Urothelium cell line (cell line): ENCODE measurements around the gene LMO3.

Experiments
- DNase-seq: peaks from one replicate; pipeline ENCODE4 v3.0.0; 2011; ENCODE audit warnings: low spot score, mixed read lengths
- FAIRE-seq: peaks from 2 replicates; lab custom pipeline; 2011; peaks lifted over from hg19 to GRCh38; lab: Jason Lieb, UNC

Gene LMO3

DNA sequence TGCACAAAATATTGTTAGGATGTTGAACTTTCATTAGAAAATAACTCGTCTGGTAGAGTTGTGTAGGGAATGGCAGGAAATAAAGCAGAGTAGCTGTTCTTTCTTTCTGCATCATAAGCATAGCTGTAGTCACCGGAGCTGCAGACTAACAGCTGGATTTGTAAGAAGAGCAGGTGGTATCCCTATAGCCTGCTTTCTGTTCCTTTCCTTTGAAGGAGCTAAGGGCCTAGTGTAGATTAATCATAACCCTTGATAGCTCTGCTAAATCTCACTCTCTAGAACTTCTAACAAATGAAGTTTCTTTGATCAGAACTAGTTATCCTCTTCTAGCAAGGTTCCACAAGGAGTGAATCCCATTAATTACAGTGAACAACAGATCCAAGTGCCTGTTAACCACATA, 3.5 kb downstream of the LMO3 start:
- no peak for FAIRE-seq
- DNase-seq, result no peak

DNA sequence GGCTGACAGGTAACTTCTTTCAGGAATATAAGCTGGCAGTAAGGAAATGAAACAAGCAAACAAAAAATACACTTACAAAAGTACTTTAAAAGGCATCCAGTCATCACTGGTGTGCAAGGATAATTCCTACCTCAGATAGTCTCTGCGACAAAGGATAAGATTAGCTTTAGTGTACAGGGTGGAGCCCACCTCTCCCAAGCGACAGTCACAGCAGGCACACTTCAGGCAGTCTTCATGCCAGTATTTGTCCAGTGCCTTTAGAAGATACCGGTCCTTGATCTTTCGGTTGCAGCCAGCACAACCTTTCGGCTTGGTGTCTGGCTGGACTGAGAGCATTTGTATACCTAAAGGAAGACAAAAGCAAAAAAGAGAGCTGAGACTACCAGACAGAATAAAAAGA, 5.4 kb downstream of the LMO3 start:
- no peak for DNase-seq
- no peak for FAIRE-seq

DNA sequence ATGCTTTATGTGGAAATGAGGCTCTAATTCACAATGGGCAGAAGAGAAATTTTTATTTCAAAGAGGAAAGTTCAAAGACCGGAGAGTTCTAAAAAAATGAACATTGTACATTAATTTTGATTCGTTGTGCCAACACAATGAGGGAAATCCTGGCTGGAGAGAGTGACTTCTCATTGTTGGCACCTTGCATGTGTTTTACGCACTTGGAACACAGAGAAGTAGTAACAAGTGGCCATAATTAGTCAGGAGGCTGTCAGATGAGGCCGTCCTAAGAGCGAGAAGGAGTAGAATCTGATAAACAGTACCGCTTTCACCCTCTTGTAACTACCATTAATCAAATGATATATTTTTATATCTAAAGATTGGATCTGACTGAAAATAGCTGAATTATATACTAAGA, 6.9 kb downstream of the LMO3 start:
- DNase-seq (no peak), FAIRE-seq (no peak)

DNA sequence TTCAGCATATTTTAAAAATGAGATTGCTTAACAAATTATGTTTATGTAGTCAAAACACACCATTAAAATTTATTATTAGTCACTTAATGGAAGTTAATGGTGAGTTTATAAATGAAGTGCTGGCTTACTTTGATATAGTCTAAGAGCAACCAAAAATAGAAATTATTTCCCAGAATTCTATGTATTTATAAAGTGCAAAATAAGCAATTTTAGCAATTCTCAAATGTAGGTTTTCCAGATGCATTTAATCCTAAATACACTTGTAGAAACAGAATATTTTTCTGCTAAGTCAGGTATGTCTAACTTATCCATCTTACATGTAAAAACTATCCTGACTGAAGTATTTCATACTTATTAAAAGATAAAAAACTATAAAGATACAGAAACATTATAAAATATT, 11.2 kb downstream of the LMO3 start:
- no peak for DNase-seq
- FAIRE-seq, result no peak

DNA sequence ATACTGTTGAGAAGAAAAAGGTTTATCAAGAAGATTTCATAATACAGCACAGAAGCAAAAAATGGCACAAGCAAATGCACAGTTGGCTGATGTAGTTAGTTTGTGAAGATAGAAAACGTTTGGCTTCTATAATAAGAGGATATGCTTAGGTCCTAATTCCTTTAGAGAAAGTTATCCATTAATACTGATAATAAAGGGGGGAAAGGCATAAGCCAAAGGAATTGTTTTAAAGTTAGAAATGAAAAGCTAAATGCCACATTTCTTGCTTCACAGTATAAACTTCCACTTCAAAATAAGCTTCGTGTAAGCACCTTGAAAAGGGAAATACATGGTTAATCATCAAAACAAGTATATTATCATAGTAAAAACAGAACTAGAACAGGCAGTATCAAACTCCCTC, 12.4 kb downstream of the LMO3 start:
- FAIRE-seq (no peak), DNase-seq (no peak)

DNA sequence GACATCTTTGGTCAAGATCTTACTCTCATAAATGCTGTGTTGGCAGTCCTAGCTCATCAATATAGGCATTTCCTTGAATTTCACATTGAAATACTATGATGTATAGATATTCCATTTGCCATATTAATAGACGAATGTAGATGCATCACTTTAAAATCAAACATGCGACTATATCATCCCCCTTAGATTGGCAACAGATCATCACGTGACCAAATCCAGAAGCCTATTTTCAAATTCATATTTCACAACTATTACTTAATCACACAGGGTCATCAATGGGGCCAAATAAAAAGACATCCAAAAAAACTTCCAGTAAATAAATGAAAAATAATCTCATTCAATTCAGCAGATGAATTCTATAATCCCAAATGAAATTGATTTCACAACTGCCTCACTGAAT, 15.3 kb downstream of the LMO3 start:
- FAIRE-seq (no peak), DNase-seq (no peak)

DNA sequence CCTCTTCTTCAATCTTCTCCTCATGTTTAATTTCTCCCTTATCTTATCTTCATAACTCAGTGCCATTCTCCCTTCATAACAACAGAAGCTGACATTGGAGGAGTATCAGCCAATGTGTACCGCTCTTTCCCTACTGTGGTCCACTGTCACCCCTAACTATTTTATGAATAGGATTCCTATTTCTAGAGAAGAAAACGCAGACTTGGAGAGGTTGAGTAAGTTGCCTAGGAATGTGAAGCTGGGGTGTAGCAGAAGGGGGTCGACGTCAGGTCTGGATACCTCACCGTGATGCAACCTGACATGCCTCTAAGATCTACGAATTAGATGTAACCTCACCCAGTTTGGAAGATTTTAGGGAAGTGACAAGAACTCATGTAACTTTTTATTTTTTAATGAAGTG, 17.1 kb downstream of the LMO3 start:
- DNase-seq (no peak), FAIRE-seq (no peak)

DNA sequence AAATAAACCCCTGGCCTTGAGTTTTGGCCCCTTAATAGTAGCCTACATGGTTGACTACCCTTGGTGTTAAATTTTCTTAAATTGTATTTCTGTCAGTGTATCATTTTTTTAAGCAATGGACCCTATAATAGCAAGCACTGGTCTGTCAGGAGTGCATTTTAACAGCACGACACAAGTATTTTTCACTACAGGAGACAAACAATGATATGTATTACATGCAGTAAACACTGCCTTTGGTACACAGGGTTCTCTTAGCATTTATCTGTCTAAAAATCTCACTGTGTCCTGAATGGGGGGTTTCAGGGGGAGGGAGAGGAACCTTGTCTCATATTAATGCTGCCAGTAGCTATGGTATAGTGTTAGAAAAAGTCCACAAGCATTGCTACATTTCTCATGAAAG, 18.4 kb downstream of the LMO3 start:
- DNase-seq (no peak), FAIRE-seq (no peak)

DNA sequence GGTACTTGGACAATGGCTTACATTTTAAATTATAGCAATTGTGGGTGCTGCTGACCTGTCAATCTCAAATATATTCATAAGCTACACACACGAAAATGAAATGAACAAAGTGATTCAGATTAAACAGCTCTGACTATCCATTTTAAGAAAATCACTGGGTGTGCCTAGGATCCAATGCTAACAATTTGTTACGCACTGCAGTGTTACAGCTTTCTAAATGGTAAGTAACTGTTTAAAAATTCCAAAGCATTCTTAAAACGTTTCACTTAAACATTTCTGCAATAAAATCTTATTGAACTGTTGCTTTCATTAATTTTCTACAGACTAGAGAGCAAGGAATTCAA, 18.9 kb downstream of the LMO3 start:
- DNase-seq (no peak), FAIRE-seq (no peak)

DNA sequence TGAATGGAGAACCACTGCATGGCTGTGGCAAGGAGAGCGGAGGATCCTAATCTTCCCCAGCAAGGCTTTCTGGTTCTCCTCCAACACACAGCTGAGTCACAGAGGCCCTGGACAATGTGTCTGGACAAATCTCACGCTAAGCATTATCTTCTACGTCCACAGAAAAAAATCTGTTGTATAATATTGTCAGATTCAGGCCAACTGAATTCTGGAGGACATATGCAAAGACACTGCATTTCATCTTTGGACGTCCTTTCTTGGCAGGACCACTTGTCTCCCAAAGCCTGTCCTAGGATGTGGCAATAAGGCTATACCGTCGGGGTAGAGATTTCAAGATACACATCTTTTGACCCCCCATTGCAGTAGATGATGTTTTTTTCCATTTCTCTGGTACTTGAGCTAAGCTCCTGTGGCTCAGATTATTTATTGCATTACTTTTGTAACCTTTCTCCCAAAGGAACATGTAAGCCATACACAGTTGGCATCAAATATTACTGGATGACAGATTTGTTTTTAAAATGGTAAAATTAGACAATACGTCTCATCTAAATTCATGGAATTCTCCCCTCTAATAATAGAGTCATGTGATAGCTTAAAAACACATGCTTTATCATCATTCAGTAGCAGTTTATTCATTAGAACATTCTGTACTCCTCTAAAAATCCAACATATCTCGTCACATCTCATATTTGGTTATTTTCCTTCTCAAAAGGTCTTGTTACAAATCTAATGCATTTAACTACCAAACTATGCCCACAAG, 19.4 kb downstream of the LMO3 start:
- FAIRE-seq, result no peak

DNA sequence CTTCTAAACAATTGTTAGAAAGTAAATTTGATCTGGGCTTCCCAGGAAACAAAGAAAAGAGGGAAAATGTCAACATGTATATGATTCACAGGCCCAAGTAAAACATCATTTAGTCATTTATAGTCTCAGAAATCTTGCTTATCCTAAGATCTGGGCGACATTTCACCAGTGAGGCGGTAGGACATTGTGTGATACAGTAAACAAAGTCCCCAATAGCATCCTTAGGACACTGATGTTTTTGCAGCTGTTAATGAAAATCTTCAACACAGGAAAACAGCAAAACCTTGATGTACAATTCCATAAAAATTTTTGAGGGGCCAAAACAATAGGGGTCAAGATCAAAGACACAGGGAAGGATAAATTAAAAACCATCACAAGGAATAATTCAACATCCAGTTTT, 20.2 kb downstream of the LMO3 start:
- FAIRE-seq, result no peak

More for the DNA sequence above, 19.4 kb downstream of the LMO3 start:
- no peak for DNase-seq

DNA sequence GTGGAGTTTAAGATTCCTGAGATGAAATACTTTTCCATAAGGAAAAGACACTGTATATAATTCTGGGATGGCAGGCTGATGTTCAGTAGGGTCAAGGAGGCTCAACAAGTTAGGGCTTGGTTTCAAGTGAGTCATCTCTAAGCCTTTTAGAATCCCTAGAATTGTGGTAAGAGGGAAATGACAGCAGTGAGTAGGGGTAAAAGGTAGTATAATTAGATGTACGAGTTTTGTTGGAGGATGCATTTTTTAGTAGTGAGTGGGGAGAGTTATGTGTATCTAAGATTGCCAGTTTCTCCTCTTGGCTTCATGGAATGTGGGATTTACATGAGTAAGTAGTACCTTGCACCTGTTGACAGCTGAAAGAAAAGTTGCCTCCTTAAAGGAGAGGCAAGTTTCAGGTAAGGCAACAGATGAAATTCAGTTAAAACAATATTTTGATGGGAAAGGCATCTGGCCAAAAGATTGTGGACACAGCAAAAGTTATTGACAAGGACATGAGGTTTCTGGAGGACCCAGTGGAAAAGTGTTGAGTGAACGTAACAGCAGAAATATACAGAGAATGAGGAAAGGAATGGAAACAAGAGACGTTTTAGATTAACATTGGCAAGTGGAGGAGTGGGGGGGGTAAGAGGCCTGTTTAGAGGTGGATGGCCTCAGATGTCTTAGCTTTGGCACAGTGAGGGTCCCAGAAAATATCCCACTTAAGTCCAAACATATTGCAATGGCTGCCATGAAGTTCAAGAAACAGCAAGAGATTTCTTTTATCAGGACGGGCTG, 21.8 kb downstream of the LMO3 start:
- FAIRE-seq (no peak), DNase-seq (peak; percentile 37)

More for the DNA sequence above, 20.2 kb downstream of the LMO3 start:
- DNase-seq, result no peak

DNA sequence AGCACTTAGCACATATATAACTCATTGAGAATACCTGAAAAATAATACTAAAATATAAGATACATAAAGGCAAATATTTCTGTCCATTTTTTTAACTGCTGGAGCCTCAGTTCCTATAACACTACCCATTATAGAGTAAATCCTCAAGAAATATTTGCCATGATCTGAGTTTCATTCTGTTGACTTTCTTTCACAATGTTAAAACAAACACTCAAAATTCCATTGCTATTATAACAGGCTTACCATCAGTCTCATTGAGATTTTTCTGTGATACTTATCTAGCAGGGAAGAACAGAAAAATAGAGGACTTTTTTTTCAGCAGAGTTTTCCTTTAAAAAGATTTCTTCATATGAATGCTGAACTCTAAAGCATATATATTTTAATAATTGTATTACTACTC, 24.5 kb downstream of the LMO3 start:
- DNase-seq (no peak), FAIRE-seq (no peak)

DNA sequence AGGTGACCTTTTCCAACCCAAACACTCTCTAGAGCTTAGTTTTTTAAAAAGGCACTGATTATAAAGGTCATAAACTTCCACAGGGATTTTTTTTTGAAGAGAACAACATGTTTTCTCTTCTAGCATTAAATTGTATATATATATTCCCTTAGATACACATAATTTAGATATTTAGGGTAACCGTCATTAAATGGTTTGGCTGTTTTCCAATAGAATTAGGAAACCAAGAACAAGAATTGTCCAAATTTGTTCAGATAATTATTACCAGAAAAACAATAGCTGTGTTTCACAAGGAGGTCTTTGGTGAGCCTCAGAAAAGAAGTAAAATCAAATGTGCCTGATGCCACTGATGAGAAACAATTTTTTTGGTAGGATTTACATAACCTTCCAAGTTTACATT, 26.9 kb downstream of the LMO3 start:
- FAIRE-seq, result no peak
- DNase-seq, result no peak

DNA sequence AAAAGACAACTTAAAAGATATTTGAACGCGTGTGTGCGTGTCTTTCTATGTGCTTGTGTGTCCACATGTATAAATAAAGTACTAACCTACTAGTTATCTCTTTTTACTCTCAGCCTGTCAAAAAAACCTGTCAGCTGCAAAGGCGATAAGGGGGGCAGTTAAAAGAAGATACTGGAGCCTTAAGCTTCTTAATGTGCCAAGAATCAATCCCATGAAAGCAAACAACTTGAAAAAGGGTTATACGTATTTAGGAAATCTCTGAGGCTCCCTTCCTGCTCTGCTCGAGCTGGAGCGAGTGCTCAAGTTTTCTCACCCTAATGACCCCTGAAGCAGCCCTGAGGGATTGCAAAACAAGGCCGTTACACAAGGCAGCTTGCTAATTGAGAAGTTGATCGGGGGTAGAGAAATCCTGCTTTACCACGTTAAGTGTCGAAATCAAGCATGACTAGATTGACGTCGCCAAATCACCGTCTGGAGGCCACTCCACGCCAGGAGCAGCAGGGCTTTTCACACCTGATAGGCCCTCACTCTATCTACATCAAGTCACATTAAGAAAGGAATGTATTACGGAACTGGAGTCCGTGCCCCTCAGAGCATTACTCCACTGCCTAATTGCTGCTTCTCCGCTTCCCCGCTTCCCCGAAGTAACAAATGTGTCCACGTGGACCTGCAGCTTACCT, 32.4 kb downstream of the LMO3 start:
- FAIRE-seq, result no peak
- DNase-seq, result no peak

DNA sequence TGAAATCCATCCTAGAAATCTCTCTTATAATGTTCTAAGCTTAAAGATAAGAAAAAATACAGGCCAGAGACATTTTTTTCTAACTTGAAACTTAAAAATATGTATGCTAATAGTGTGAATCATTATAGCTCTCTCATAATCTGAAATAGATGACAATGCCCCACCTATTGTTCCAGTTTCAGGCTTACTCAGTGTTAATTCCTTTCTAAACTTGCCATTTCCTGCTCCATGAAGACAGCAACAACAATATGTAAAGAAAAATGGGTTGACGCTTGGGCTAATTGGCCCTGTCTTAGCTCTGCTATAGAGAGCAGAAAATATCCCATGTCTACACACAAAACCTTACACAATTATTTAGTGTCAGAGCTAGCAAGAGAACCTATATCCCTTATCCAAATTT, 37.1 kb downstream of the LMO3 start:
- DNase-seq, result no peak
- no peak for FAIRE-seq

DNA sequence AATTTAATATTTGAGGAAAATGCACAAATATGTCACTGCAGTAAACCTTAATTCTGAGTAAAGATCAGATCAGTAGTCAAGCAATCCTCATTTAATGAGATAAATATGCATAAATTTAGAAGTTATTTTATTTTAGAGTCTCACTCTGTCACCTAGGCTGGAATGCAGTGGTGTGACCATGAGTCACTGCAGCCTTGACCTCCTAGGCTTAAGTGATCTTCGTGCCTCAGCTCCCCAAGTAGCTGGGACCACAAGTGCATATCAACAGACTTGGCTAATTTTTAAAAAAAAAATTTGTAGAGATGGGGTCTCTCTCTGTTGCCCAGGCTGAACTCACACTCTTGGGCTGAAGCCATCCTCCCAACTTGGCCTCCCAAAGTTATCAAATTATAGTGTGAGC, 41.3 kb downstream of the LMO3 start:
- FAIRE-seq, result no peak

DNA sequence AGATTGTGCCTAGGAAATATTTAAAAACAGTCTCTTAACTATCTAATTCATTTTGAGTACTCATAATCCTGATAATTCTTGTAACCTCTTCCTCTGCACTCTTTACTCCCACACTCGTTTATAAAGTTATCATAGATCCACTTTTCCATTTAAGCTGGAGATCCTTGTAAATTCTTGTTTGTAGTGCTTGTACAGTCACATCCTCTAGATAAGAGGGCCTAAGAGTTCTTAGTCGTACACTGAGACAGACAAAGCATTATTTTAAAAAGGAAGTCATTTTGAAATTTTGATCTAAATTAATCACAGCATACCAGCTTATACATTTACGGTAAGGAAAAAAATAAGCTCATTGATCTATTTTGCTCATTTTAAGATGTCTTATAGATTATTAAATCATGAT, 42.5 kb downstream of the LMO3 start:
- DNase-seq, result no peak
- FAIRE-seq, result no peak

More for the DNA sequence above, 41.3 kb downstream of the LMO3 start:
- DNase-seq, result no peak

DNA sequence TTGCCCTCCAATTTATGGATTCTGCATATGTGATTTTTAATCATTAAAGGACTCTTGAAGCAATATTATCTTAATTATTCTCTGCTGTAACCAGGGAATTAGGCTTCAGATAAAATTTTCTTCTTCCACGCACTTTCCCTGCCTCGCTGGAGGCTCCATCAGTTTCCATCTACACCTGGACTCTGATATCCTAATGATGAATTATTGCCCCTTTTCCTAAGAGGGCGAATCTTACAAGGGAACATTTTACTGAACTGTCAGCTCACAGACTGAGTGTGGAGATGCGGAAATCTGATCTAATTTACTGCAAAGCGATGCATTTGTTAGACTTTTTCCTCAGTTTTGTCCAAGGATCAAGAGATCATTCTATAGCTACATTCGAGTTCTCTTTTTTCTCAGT, 43.0 kb downstream of the LMO3 start:
- FAIRE-seq (no peak), DNase-seq (no peak)

DNA sequence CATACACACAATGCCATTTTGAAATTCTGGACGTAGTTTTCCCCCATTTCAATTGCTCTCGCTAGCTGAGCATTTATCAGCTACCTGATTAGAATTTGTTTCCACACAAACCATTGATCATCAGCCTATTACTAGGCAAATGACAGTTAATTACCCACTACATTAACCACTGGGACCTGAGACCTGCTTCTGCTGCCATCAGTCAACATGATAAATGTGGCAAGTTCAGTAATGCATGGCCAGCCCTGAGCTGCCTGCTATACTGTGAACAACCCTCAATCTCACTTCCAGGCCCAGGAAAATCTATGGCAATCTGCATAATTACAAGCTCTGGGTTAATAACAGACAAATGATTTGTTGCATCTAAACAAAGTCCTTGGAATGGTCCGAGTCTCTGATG, 43.5 kb downstream of the LMO3 start:
- DNase-seq (no peak), FAIRE-seq (no peak)

DNA sequence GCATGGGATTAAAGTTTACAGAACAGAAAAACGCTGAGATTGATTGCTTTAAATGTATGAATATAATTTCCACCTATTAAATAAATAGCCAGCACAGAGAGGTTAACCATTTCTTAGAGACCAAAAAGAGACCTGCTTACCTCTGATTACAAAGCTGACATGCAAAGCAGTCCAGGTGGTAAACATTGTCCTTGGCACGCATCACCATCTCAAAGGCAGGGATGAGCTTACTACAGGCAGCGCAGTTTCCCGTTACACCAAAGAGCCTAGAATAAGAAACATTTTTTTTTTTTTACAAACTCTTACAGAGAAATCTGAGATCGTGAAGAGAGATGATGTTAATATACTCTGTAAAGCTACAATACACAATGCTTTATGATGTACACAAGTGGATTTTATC, 45.7 kb downstream of the LMO3 start:
- no peak for FAIRE-seq
- no peak for DNase-seq

DNA sequence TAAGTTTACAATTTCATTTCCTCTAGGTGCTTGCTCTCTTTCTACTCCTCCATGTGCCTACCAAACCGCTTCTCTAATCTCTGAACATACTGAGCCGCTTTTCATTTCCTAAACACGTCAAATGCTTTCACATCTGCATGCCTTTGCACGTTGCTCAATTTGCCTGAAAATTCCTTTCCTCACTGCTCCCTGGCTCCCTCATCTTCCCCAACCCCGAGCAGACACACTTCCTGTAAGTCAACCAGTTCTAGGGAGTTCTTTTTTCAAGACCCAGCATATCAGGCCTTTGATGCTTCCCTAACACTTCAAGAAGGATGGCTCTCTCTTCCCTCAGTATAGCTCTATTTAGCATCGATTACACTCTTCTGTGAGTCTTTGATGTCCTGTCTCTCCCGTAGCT, 50.3 kb downstream of the LMO3 start:
- no peak for DNase-seq
- FAIRE-seq, result no peak
